Stimulated activated CD4-positive, alpha-beta T cell treated with anti-CD3 and anti-CD28 coated beads, Interleukin-4, amount 100 ng/mL, for 24 hours (primary cell): ENCODE results near the gene ALX3.

Experiments
- DNase-seq: peaks from one replicate; pipeline ENCODE4 v3.0.0-alpha.2; 2020

Gene ALX3

GRCh38 chr1:110070671-110071242 lies at the start of gene ALX3:
TSS of gene ALX3 (minus strand) at chr1:110070672. CDS start at chr1:110070612, 60 bp downstream.
- DNase-seq, result no peak

GRCh38 chr1:110119843-110120242 lies 49.4 kb upstream of the ALX3 start:
- DNase-seq, result no peak

GRCh38 chr1:110118636-110119396 lies 48.3 kb upstream of the ALX3 start:
- peak; percentile 39 for DNase-seq

- no peak for DNase-seq
Measured at GRCh38 chr1:110114784-110115183, 44.3 kb upstream of the ALX3 start.

DNA sequence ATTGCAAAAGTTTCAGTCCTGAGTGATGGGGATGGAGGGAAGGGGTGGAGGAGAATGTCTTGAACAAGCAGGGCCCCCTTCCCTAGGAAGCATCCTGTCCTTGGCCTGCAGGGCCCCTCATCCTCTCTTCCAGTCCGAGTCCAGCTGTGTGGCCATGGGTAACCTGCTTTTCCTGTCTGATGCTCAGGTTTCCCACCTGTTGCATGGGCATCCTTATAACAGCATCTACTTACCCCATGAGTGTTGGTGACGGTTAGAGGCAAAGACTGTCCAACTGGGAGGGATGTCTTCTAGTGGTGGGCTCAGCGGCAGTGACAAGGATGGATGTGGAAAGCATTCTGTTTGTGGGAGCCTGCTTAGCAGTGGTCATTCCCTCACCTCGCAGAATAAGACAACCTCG lies 43.7 kb upstream of the ALX3 start:
- DNase-seq, result no peak

- DNase-seq, result no peak
Measured at GRCh38 chr1:110113551-110113950, 43.1 kb upstream of the ALX3 start.

DNA sequence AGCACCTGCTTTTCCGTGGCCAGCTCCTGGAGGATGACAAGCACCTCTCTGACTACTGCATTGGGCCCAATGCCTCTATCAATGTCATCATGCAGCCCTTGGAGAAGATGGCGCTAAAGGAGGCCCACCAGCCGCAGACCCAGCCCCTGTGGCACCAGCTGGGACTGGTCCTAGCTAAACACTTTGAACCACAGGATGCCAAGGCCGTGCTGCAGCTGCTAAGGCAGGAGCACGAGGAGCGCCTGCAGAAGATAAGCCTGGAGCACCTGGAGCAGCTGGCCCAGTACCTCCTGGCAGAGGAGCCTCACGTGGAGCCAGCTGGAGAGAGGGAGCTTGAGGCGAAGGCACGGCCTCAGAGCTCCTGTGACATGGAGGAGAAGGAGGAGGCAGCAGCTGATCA lies 42.2 kb upstream of the ALX3 start:
- no peak for DNase-seq

- DNase-seq, result no peak
Measured at GRCh38 chr1:110112143-110112542, 41.7 kb upstream of the ALX3 start, which contains the start of gene UBL4B. TSS of gene UBL4B (plus strand) at chr1:110112443. CDS start at chr1:110112535, 92 bp downstream.

DNA sequence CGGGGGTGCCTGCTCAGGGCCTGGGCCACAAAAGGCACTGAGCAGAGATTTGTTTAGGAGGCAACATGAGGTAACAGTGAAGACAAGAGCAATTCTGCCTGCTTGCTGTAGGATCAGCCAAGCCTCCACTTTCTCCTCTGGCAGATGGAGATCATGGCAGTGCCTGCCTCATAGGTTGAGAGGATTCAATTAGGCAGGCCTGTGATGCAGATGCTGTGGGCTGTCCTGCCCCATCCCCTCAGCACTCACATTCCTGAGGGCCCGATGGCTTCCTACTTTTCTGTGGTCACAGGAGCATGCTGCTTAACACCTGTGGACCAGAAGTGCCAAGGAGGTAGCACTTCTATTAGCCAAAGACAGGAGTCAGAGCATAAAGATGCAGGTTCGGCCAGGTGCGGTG lies 40.6 kb upstream of the ALX3 start:
- DNase-seq, result no peak

DNA sequence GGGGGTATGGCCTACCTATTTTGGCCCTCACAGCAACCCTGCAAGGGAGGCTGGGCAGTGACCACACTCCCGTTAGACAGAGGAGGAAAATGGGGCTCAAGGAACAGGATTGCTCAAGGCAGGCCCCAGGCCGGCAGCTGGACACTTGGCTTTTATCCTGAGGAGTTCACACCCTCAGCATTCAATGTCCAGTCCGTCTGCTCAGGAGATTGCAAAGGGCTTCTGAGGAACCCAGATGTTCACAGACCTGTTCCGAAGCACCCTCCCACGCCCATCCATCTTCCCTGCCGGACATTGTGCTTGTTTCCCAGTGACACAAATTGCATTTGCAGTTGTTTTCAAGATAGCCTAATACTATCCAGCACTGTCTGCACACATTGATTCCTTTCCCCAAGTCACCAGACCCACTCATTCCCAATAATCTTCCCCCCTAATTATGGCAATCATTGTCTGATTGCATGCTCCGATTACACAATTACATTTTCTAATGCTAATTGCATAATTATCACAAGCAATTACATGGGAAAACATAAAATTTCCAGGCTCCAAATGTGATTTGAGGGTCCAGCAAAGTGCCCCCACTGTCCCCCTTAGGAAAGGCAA lies 37.5 kb upstream of the ALX3 start:
- no peak for DNase-seq

GRCh38 chr1:110106013-110106941 lies 35.8 kb upstream of the ALX3 start:
- DNase-seq, result peak; percentile 66

GRCh38 chr1:110102081-110102480 lies 31.6 kb upstream of the ALX3 start:
- DNase-seq, result no peak

DNA sequence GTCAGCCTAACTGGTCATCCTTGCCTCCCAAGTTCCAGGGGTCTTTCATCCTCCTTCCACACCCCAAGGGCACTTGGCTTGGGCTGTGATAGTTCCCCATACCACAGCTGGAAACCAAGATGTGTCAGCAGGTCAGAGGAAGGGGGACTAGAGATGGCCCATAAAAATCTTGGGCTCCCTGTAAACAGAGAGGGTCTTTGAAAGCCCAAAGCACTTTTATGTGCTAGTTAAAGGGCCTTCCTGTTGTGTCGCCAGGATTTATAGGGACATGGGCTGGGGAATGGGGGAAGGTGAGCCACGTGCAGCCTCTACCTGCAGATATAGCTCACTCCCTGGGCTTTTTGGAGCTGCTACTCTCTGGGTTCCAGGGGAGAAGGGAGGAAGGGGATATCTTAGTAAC lies 29.9 kb upstream of the ALX3 start:
- DNase-seq, result no peak

DNA sequence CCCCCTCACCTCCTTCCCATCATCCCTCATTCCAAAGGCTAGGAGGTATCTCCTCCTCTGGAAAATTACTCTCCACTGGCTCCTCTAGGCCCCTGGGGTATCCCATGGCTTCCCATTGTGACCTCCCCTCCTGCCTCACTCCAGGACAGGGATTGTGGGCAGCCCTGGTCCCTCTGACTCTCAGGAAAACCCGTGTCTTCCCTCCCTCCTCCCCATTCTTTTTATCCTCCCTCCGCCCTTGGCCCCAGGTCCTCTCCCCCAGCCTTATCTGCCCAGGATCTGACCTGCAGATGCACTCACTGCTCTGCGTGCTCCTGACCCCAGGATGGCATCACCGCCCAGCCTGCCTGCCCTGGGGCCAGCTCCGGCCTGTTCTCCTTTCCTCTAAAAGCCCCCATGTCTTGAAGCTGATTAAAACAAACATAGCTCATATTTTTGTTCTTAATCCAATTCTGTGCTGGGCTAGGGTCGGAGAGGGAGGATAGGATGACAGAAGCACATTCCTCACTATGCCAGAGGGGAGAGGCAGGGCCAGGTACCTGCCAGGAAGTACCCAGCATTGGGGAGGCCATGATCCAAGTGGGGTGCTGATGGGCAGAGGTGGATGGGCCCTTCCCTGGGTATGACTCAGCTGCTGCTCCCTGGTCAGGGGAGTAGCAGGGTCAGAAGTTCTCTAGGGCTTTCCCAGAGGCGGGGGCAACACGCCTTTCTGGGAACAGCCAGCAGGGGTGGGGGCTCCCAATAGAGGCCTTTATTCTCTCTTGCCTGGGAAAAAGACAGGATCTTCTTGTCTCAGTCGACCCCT lies 28.0 kb upstream of the ALX3 start:
- DNase-seq, result no peak

- no peak for DNase-seq
Measured at GRCh38 chr1:110097507-110098221, 27.2 kb upstream of the ALX3 start.

- DNase-seq, result no peak
Measured at GRCh38 chr1:110094931-110095654, 24.6 kb upstream of the ALX3 start.

- DNase-seq, result no peak
Measured at GRCh38 chr1:110092991-110093390, 22.5 kb upstream of the ALX3 start.

DNA sequence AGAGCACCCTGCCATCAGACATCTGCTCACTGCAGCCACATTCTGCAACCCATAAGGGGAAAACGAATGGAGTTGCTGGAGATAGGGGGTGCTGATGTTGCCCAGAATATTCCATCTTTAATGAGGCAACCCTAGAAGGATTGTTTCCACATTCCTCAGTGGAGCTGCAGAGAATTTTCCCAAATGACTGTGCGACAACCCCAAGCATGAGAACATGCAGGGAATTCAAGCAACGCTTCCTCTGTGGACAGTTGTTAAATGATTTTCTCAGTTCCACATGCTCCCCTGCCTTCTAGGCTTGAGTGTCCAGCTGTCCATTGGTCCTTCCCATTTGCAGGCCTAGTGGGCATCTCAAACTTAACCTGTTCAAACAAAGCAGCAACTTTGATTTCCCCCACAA lies 21.3 kb upstream of the ALX3 start:
- DNase-seq, result no peak

GRCh38 chr1:110091381-110091780 lies 20.9 kb upstream of the ALX3 start:
- DNase-seq, result no peak

- DNase-seq, result no peak
Measured at GRCh38 chr1:110089561-110090275, 19.2 kb upstream of the ALX3 start.
